NT2/D1 (cell line): ENCODE data around the gene H2BW1.
"Not testable (repeated sequence)": the region's sequence is repeated elsewhere in the genome, so short reads cannot be mapped to it uniquely, and the experiment has no call there.

Experiments
- DNase-seq: peaks from one replicate; pipeline ENCODE4 v3.0.0-alpha.2; 2011; ENCODE audit warnings: low read depth, low spot score
- H3K27me3 ChIP-seq: 2 replicates; pipeline ENCODE4 v1.6.0; 2011; ENCODE audit warnings: mild to moderate bottlenecking; ENCODE audit not compliant: insufficient read length, insufficient read depth
- H3K36me3 ChIP-seq: 2 replicates; pipeline ENCODE4 v1.6.1; 2011; ENCODE audit warnings: mild to moderate bottlenecking, low read length, mixed read lengths; ENCODE audit not compliant: insufficient read depth, insufficient read length
- H3K4me1 ChIP-seq: 2 replicates; pipeline ENCODE4 v1.5.1; 2011; ENCODE audit not compliant: insufficient read depth, insufficient read length
- H3K4me3 ChIP-seq: 2 replicates; pipeline ENCODE4 v1.5.1; 2011; ENCODE audit warnings: low read depth; ENCODE audit not compliant: insufficient read length
- H3K9ac ChIP-seq: 2 replicates; pipeline ENCODE4 v1.6.0; 2011; ENCODE audit warnings: low read depth; ENCODE audit not compliant: insufficient read length
- H3K9me3 ChIP-seq: 2 replicates; pipeline ENCODE4 v1.5.1; 2011; ENCODE audit warnings: mild to moderate bottlenecking, low read length; ENCODE audit not compliant: insufficient read depth
- SUZ12 ChIP-seq: IDR thresholded peaks from 2 replicates; pipeline ENCODE4 v1.6.1; 2011; ENCODE audit not compliant: insufficient read length, insufficient read depth; ENCODE audit errors: extremely low read depth
- YY1 ChIP-seq: IDR thresholded peaks from 2 replicates; pipeline ENCODE4 v1.6.1; 2011; ENCODE audit not compliant: insufficient read length, insufficient read depth
- ZNF274 ChIP-seq: IDR thresholded peaks from 2 replicates; pipeline ENCODE4 v1.6.1; 2011; ENCODE audit warnings: mild to moderate bottlenecking, low read depth, low read length

Gene H2BW1

GRCh38 chrX:104018126-104018525, 4.6 kb upstream of the H2BW1 start:
- H3K9me3 ChIP-seq = no peaks in the 10 kb centered on the region; the same call in 1 of the 2 replicates
- no peak overlapping the region for H3K4me3 ChIP-seq
- TF ChIP-seq YY1 = no peak
- no peak for TF ChIP-seq SUZ12
- no peak for TF ChIP-seq ZNF274
- no peaks in the 10 kb centered on the region for H3K36me3 ChIP-seq
- no peaks in the 10 kb centered on the region for H3K27me3 ChIP-seq
- DNase-seq = no peak
- H3K9ac ChIP-seq = no peak overlapping the region
- H3K4me1 ChIP-seq = no peaks in the 10 kb centered on the region

- not testable (repeated sequence) for H3K4me1 ChIP-seq, H3K9ac ChIP-seq, DNase-seq, H3K36me3 ChIP-seq, H3K9me3 ChIP-seq, H3K27me3 ChIP-seq, H3K4me3 ChIP-seq
Measured at GRCh38 chrX:104015576-104015975, 2.1 kb upstream of the H2BW1 start.

- Histone ChIP-seq H3K9me3 (no peaks in the 10 kb centered on the region), H3K4me1 (no peaks in the 10 kb centered on the region), H3K27me3 (no peaks in the 10 kb centered on the region), H3K4me3 (no peak overlapping the region), H3K36me3 (no peaks in the 10 kb centered on the region), H3K9ac (no peak overlapping the region)
- no peak for DNase-seq
- TF ChIP-seq YY1 (no peak), ZNF274 (no peak), SUZ12 (no peak)
Measured at GRCh38 chrX:104013158-104013557, 350 bp downstream of the H2BW1 start.

- H3K4me3 ChIP-seq = no peak overlapping the region
- H3K27me3 ChIP-seq = no peaks in the 10 kb centered on the region
- TF ChIP-seq SUZ12 (no peak), ZNF274 (no peak), YY1 (no peak)
- no peak overlapping the region for H3K9ac ChIP-seq
- no peaks in the 10 kb centered on the region for H3K9me3 ChIP-seq
- no peaks in the 10 kb centered on the region for H3K36me3 ChIP-seq
- no peaks in the 10 kb centered on the region for H3K4me1 ChIP-seq
- DNase-seq = no peak
Measured at GRCh38 chrX:104008831-104009230, 4.7 kb downstream of the H2BW1 start.

GRCh38 chrX:103999234-103999633, 14.3 kb downstream of the H2BW1 start:
- Histone ChIP-seq H3K9me3 (no peaks in the 10 kb centered on the region), H3K27me3 (no peaks in the 10 kb centered on the region), H3K4me3 (no peak overlapping the region), H3K9ac (no peak overlapping the region), H3K36me3 (no peaks in the 10 kb centered on the region), H3K4me1 (no peaks in the 10 kb centered on the region)
- TF ChIP-seq SUZ12 (no peak), YY1 (no peak), ZNF274 (no peak)
- no peak for DNase-seq

GRCh38 chrX:103983508-103983907, 30.0 kb downstream of the H2BW1 start:
- not testable (repeated sequence) for H3K9me3 ChIP-seq, H3K4me3 ChIP-seq, H3K27me3 ChIP-seq, H3K9ac ChIP-seq, DNase-seq, H3K36me3 ChIP-seq, H3K4me1 ChIP-seq

GRCh38 chrX:103962411-103963278, 50.9 kb downstream of the H2BW1 start, which contains the start of gene TMSB15B:
Gene TMSB15B (plus strand): TSS chrX:103962627.
- H3K9me3 ChIP-seq, DNase-seq, H3K27me3 ChIP-seq, H3K4me1 ChIP-seq, H3K4me3 ChIP-seq, H3K9ac ChIP-seq, H3K36me3 ChIP-seq: not testable (repeated sequence)
